Right lobe of liver (tissue), 4 donors: ENCODE data around the gene HSPE1.

Source experiments
- POLR2A ChIP-seq: fragments of 450-650 bp; IDR thresholded peaks from one replicate; pipeline ENCODE4 v1.6.1; 2017; ENCODE audit warnings: antibody characterized with exemption, mild to moderate bottlenecking
- TF ChIP-seq, protein P1 (sequence below), 4 donors: fragments of 200-600 bp in 3 of 4; fragments of 450-650 bp in 1 of 4; IDR thresholded peaks; one replicate each; pipeline versions ENCODE4 v1.5.1 to v1.8.0; 2016 to 2022; ENCODE audit warnings: antibody characterized with exemption in 4 of 4, mild to moderate bottlenecking in 2 of 4
- donor health status: DM: no; HTN: no; CAD: no.
- donor health status: DM: no; HTN: no; CAD: no.
- donor health status: DM: no; HTN: yes; CAD: no.

DNA sequence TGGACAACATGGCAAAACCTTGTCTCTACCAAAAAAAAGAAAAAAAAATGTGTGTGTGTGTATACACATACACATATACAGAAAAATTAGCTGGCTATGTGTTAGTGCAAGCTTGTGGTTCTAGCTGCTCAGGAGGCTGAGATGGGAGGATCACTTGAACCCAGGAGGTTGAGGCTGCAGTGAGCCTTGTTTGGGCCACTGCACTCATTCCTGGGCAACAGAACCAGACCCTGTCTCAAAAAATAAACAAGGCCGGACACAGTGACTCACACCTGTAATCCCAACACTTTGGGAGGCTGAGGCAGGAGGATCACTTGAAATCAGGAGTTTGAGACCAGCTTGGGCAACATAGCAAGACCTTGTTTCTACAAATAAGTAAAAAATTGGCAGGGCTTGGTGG lies 44.8 kb upstream of the HSPE1 start:
- TF ChIP-seq, protein P1, sequence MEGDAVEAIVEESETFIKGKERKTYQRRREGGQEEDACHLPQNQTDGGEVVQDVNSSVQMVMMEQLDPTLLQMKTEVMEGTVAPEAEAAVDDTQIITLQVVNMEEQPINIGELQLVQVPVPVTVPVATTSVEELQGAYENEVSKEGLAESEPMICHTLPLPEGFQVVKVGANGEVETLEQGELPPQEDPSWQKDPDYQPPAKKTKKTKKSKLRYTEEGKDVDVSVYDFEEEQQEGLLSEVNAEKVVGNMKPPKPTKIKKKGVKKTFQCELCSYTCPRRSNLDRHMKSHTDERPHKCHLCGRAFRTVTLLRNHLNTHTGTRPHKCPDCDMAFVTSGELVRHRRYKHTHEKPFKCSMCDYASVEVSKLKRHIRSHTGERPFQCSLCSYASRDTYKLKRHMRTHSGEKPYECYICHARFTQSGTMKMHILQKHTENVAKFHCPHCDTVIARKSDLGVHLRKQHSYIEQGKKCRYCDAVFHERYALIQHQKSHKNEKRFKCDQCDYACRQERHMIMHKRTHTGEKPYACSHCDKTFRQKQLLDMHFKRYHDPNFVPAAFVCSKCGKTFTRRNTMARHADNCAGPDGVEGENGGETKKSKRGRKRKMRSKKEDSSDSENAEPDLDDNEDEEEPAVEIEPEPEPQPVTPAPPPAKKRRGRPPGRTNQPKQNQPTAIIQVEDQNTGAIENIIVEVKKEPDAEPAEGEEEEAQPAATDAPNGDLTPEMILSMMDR (IDR thresholded peaks at IDR 0.05), result no peak
- no peak for TF ChIP-seq POLR2A
